GM23248 (cell line): ENCODE results near the gene PRKAR2A.

ENCODE experiments used
- EZH2 ChIP-seq: fragments of 200-600 bp; sonication (generic); IDR thresholded peaks from 2 replicates; pipeline ENCODE4 v1.6.1; 2018; ENCODE audit warnings: antibody characterized with exemption, mild to moderate bottlenecking; ENCODE audit not compliant: insufficient read depth, poor library complexity, severe bottlenecking
- EZH2phosphoT487 ChIP-seq: fragments of 200-600 bp; sonication (generic); IDR thresholded peaks from 2 replicates; pipeline ENCODE4 v1.6.1; 2018; ENCODE audit warnings: antibody characterized with exemption, moderate library complexity, mild to moderate bottlenecking, low read depth; ENCODE audit not compliant: insufficient read depth

GRCh38 chr3:48782046-48782445 lies 65.6 kb downstream of the PRKAR2A start:
- TF ChIP-seq EZH2 (no peak), EZH2phosphoT487 (no peak)
